ENCODE measurements around the gene KPTN.

DNA sequence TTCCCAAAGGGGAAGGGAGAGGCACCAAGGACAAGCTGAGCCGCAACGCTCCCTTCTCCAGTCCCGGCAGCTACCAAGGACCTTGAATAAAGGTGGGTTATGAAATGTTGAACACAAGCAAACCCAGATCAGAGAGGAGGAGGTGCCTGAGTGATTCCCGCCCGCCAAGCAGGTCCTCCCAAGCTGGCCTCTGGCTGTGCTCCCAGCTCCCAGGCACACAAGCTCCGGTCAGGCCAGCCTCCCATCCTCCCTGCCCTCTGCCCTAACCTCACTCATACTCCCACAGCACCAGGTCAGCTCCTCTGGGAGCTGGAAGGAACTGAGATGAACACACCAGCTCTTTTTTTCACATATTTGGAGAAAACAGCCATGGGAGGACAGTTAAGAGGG lies 27.1 kb upstream of the KPTN start:
- TF ChIP-seq, protein P1, sequence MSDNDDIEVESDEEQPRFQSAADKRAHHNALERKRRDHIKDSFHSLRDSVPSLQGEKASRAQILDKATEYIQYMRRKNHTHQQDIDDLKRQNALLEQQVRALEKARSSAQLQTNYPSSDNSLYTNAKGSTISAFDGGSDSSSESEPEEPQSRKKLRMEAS (IDR thresholded peaks at IDR 0.05): no peak
- TF ChIP-seq TCF7L2 (IDR thresholded peaks at IDR 0.05; ENCODE audit: low read depth, low read length) (no peak), ZFP36 (IDR thresholded peaks at IDR 0.05; ENCODE audit: borderline replicate concordance, low read depth, low read length, partially characterized antibody) (no peak), ETV6 (CRISPR knock-in tag; conservative IDR thresholded peaks at IDR 0.05) (no peak), RBM22 (optimal IDR thresholded peaks at IDR 0.05; ENCODE audit: low read length) (no peak)
- TF ChIP-seq, protein P2, sequence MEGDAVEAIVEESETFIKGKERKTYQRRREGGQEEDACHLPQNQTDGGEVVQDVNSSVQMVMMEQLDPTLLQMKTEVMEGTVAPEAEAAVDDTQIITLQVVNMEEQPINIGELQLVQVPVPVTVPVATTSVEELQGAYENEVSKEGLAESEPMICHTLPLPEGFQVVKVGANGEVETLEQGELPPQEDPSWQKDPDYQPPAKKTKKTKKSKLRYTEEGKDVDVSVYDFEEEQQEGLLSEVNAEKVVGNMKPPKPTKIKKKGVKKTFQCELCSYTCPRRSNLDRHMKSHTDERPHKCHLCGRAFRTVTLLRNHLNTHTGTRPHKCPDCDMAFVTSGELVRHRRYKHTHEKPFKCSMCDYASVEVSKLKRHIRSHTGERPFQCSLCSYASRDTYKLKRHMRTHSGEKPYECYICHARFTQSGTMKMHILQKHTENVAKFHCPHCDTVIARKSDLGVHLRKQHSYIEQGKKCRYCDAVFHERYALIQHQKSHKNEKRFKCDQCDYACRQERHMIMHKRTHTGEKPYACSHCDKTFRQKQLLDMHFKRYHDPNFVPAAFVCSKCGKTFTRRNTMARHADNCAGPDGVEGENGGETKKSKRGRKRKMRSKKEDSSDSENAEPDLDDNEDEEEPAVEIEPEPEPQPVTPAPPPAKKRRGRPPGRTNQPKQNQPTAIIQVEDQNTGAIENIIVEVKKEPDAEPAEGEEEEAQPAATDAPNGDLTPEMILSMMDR (CRISPR knock-in tag; IDR thresholded peaks at IDR 0.05): no peak
